Measurements from ENCODE around the gene CUZD1. TPM values are rescaled to one million over a fixed set of nuclear protein-coding genes. Genes with fewer than 3 reads are reported as not detected.

The CUZD1 gene
- total and polyA plus RNA-seq, 3 donors from 2014 or later, result 1.5 to 2.0 (median 1.9) TPM

DNA sequence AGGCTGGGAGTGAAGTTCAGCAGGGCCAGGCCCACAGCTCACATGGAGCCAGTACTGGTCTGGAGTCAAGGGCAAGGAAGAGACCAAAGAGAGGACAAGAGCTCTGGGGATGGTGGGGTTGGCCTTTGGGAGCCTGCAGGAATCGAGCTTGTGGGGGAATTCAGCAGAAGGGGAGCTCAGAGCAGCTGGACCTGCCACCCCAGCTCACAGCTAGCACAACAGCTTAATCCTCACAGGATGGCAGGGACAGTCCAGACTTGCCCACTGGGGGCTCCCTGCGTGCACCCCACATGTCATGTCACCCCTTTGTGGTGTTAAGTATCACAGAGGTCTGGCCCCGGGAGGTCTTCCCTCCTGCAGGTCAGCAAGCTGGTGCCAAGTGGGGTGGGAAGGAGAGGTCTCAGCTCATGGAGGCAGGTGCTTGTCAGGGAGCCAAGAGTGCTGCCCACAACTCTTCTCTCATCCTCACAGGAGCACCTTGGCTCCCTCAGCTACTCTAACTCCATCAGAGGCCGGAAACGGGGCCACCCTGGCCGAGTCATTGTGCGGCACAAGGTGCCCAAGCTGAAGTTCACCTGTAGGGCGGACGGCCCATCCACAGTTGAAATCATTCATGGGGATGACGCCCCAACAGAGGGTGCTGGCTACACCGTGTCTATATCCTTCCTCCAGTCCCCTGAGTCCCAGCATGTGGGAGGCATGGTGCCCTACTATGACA, 22.5 kb downstream of the CUZD1 start:
- no peaks in the 10 kb centered on the region for H3K36me3 ChIP-seq (ENCODE audit: low read depth, missing control alignments)
- no peak for DNase-seq
- no peaks in the 10 kb centered on the region for H3K27me3 ChIP-seq
- H3K9me3 ChIP-seq, result no peaks in the 10 kb centered on the region
- no peaks in the 10 kb centered on the region for H3K4me1 ChIP-seq
- WGBS, 2 donors, result 89 to 92% methylated on average over 8 to 11 of the region's 11 CpGs
- no peak overlapping the region for H3K4me3 ChIP-seq
- H3K27ac ChIP-seq, result no peak overlapping the region
- no peak for TF ChIP-seq CTCF (IDR thresholded peaks at IDR 0.05)
- no peak for TF ChIP-seq POLR2A (IDR thresholded peaks at IDR 0.05)
- intact Hi-C loops (cut with DNase I; ENCODE audit: low total_unique reads), result no loop called here

DNA sequence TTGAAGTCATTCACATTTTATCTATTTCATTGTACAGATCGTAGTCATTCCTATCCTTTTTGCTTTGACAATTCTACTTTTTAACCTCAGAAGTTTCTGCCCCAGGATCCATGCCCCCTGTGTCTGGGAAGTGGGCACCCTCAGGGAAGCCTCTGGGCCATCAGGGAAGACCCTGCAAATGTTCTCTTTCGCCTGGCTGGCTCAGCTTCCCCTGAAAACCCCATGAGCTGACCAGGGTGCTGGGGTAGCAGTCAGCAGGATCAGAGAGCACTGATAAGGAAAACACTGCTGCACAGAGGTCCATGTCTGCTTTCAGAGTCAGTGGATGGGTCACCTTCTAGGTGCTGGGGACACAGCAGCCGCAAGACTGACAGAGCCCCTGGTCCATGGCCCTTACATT, 23.8 kb downstream of the CUZD1 start:
- Histone ChIP-seq H3K36me3 (ENCODE audit: low read depth, missing control alignments) (no peaks in the 10 kb centered on the region), H3K27me3 (no peaks in the 10 kb centered on the region), H3K4me3 (no peak overlapping the region), H3K27ac (no peak overlapping the region), H3K9me3 (no peaks in the 10 kb centered on the region), H3K4me1 (no peaks in the 10 kb centered on the region)
- no peak for TF ChIP-seq POLR2A (IDR thresholded peaks at IDR 0.05)
- DNase-seq, result no peak
- intact Hi-C loops (cut with DNase I; ENCODE audit: low total_unique reads), result no loop called here
- WGBS, 2 donors, result 78 to 87% methylated on average over 3 of the region's 3 CpGs

DNA sequence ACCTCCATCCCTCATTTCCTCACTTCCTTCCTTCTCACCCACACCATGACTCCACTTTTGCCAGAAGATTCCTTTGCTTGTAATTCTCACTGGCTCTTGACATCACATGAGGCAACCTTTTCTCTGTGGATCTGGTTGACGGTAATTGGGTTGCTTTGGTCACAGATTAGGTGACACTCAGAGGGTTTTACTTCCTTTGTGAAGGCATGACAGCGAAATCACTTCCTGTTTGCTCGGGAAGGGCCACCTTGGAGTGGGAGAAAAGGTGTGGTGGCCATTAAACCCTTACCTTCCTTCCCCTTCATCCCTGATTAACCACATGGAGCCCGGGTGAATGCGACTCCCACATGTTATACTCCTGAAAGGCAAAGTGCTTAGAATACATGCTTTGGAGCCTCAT, 30.2 kb downstream of the CUZD1 start:
- Histone ChIP-seq H3K4me1 (no peaks in the 10 kb centered on the region), H3K27ac (no peak overlapping the region), H3K27me3 (no peaks in the 10 kb centered on the region), H3K9me3 (no peaks in the 10 kb centered on the region), H3K36me3 (ENCODE audit: low read depth, missing control alignments) (no peaks in the 10 kb centered on the region), H3K4me3 (no peak overlapping the region)
- TF ChIP-seq POLR2A (IDR thresholded peaks at IDR 0.05) (no peak), CTCF (IDR thresholded peaks at IDR 0.05) (no peak)
- no peak for DNase-seq
- 81 to 92% methylated on average over 5 of the region's 5 CpGs for WGBS, 2 donors
- intact Hi-C loops (cut with DNase I; ENCODE audit: low total_unique reads), result no loop called here

GRCh38 chr10:122814493-122814892, 31.2 kb downstream of the CUZD1 start:
- Histone ChIP-seq H3K36me3 (ENCODE audit: low read depth, missing control alignments) (no peaks in the 10 kb centered on the region), H3K27ac (no peak overlapping the region), H3K4me1 (no peaks in the 10 kb centered on the region), H3K27me3 (no peaks in the 10 kb centered on the region), H3K9me3 (no peaks in the 10 kb centered on the region), H3K4me3 (no peak overlapping the region)
- TF ChIP-seq POLR2A (IDR thresholded peaks at IDR 0.05) (no peak), CTCF (IDR thresholded peaks at IDR 0.05) (no peak)
- 76 to 89% methylated on average over 2 of the region's 2 CpGs for WGBS, 2 donors
- intact Hi-C loops (cut with DNase I; ENCODE audit: low total_unique reads), result no loop called here
- no peak for DNase-seq

GRCh38 chr10:122812751-122813150, 32.9 kb downstream of the CUZD1 start:
- Histone ChIP-seq H3K9me3 (no peaks in the 10 kb centered on the region), H3K4me3 (no peak overlapping the region), H3K4me1 (no peaks in the 10 kb centered on the region), H3K27me3 (no peaks in the 10 kb centered on the region), H3K27ac (no peak overlapping the region), H3K36me3 (ENCODE audit: low read depth, missing control alignments) (no peaks in the 10 kb centered on the region)
- DNase-seq, result no peak
- intact Hi-C loops (cut with DNase I; ENCODE audit: low total_unique reads), result no loop called here
- no peak for TF ChIP-seq CTCF (IDR thresholded peaks at IDR 0.05)
- TF ChIP-seq POLR2A (IDR thresholded peaks at IDR 0.05), result no peak
- 75 to 87% methylated on average over 4 of the region's 4 CpGs for WGBS, 2 donors

Measured in testis (tissue), 3 donors.